HG03175 (cell line): Measurements from ENCODE around the gene KCTD20.

Experiments
- ATAC-seq: cut with Tn5 transposase; IDR thresholded peaks from one replicate; pipeline ENCODE4 v1.9.1; 2021; ENCODE audit warnings: mild to moderate bottlenecking, moderate library complexity; ENCODE audit not compliant: unreplicated experiment

KCTD20 gene

GRCh38 chr6:36525346-36525745 lies 82.5 kb downstream of the KCTD20 start:
- ATAC-seq, result no peak

- no peak for ATAC-seq
Measured at GRCh38 chr6:36526066-36526465, 83.3 kb downstream of the KCTD20 start.

- ATAC-seq, result no peak
Measured at GRCh38 chr6:36533321-36533720, 90.5 kb downstream of the KCTD20 start.

- ATAC-seq, result no peak
Measured at GRCh38 chr6:36536873-36537547, 94.2 kb downstream of the KCTD20 start.

- no peak for ATAC-seq
Measured at GRCh38 chr6:36539814-36540568, 97.2 kb downstream of the KCTD20 start.
